ENCODE measurements around the gene SULT1A3.
"Not testable (repeated sequence)": the region's sequence is repeated elsewhere in the genome, so short reads cannot be mapped to it uniquely, and the experiment has no call there.

Gene SULT1A3

DNA sequence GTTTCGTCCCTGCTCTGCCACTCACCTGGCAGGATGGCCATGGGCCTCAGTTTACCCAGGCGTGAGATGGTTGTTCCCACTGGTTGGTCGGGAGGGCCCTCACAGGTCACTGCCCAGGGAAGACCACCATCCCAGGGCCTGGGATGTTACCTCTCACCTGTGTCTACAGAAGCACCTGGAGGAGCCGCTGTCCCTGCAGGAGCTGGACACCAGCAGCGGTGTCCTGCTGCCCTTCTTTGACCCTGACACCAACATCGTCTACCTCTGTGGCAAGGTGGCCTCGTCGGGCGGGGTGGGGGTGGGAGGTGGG, 11.5 kb upstream of the SULT1A3 start:
- no peak for DNase-seq

DNA sequence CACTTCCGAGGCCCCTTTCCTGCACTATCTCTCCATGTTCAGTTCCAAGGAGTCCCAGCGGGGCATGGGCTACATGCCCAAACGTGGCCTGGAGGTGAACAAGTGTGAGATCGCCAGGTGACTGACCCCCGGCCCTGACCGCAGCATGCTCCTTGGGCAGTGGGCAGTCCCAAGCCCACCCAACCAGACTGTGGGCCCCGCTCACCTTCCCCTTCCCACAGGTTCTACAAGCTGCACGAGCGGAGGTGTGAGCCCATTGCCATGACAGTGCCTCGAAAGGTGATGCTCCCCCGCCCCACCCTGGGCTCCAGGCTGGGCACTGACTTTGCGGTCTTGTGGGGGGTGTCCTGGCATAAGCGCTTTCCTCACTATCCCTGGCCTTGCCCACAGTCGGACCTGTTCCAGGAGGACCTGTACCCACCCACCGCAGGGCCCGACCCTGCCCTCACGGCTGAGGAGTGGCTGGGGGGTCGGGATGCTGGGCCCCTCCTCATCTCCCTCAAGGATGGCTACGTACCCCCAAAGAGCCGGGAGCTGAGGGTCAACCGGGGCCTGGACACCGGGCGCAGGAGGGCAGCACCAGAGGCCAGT, 11.0 kb upstream of the SULT1A3 start:
- no peak for DNase-seq

DNA sequence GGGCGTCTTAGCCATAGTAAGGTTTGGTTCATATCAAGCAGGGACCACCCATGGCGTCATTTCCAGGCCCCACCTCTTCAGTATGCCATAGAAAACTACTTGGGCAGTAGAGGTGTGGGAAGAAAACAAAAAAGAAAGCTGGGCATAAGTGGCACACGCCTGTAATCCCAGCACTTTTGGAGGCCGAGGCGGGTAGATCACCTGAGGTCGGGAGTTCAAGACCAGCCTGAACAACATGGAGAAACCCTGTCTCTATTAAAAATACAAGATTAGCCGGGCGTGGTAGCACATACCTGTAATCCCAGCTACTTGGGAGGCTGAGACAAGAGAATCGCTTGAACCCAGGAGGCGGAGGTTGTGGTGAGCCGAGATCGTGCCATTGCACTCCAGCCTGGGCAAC, 7.9 kb upstream of the SULT1A3 start:
- DNase-seq = not testable (repeated sequence)

DNA sequence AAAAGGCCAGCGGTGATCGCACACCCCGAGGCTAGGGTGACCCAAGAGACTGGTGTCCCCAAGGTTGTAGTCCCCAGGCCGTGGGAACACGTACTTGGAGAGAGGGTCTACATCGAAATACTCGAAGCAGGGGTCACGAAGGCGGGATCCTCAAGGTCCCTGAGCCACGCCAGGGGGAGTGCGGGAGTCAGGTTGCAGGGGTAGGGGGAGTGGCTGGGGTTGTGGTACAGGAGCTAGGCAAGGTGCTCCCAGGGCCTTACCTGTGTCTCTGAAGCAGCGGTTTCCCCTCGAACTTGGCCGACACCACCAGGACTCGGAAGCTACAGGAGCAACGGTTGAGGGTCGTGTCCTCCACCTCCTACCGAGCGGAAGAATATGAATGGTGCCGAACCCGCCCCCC, 6.0 kb upstream of the SULT1A3 start:
- DNase-seq = not testable (repeated sequence)

DNA sequence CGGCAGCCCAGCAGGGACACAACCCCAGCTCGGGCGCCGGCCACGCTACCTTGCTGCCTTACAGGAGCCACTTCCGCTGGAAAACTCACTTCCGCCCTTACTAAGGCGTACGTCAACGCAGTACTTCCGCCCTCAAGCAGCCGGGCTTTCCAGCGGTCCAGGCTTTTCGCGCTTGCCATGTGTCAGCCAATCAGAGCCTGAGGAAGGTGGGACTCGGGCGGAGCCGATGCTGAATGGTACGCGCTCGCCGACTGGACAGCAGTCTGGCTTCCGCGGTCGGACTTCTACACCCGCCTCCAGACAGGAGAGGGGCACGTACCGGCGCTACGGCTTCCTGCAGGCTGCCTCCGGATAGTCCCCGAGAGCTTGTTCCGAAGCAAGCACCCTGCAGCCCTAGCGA, 5.4 kb upstream of the SULT1A3 start, which contains the start of the genes BOLA2B and SLX1A:
BOLA2B (minus strand) TSS at position 52 of the 400 bp plus-strand sequence. CDS start 71 bp downstream, outside the sequence.
SLX1A (plus strand) TSS at position 261 of the 400 bp plus-strand sequence. CDS start 210 bp downstream, outside the sequence.
- not testable (repeated sequence) for DNase-seq

DNA sequence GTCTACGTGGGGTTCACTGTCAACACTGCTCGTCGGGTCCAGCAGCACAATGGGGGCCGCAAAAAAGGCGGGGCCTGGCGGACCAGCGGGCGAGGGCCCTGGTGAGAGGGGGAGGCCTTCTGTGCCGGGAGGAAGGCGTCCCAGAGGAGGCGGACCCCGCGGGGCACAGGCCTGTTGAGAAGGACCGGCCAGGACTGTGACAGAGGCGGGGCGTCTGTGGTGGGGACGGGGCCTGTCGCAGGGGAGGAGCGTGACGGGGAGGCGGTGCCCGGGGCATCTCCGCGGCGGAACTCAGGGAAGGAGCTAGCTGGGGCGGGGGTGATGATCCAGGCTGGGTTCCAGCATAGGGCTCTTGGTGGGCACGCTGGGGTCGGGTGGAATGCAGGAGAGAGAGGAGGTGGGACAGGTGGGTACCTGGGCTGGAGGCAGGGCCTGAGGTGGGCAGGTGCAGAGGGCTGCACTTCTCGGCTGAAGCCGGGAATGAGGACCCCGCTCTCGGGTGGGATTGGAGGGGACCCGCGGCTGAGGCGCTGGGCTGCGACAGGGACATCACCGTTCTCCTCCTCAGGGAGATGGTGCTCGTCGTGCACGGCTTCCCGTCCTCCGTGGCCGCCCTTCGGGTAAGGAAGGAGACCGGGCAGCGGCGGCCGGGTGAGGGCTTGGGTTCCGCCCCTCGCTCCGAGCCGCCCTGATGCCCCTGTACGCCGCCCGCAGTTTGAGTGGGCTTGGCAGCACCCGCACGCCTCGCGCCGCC, 4.7 kb upstream of the SULT1A3 start:
- not testable (repeated sequence) for DNase-seq

DNA sequence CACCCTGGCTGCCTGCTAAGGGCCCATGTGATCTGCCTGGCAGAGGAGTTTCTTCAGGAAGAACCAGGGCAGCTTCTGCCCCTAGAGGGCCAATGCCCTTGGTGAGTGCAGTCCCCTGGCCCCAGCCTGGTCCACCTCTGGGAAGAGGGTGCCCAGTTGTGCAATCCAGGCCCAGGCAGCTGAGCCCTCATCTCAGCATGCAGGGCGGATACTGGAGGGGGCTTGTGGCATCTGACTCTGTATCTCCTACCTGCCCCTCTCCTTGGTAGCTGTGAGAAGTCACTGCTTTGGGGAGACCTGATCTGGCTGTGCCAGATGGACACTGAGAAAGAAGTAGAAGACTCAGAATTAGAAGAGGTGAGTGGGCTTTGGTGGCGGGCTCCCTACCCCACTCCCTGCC, 2.1 kb upstream of the SULT1A3 start:
- not testable (repeated sequence) for DNase-seq

DNA sequence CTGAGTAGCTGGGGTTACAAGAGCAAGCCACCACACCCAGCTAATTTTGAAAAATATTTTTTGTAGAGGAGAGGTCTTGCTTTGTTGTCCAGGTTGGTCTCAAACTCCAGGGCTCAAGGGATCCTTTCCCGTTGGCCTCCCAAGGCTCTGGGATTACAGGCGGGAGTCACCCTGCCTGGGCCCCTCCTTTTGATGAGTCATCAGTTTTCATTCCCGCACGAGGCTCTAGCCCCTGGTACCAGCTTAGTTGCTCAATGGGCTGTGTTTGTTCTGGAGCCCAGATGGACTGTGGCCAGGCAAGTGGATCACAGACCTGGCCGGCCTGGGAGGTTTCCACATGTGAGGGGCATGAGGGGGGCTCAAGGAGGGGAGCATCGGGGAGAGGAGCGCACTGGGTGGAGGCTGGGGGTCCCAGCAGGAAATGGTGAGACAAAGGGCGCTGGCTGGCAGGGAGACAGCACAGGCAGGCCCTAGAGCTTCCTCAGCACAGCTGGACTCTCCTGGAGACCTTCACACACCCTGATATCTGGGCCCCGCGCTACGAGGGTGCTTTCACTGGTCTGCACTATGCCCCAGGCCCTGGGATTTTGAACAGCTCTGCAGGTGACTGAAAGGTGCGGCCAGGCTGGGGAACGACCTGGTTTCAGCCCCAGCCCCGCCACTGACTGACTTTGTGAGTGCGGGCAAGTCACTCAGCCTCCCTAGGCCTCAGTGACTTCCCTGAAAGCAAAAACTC, 721 bp downstream of the SULT1A3 start:
- DNase-seq = not testable (repeated sequence)

DNA sequence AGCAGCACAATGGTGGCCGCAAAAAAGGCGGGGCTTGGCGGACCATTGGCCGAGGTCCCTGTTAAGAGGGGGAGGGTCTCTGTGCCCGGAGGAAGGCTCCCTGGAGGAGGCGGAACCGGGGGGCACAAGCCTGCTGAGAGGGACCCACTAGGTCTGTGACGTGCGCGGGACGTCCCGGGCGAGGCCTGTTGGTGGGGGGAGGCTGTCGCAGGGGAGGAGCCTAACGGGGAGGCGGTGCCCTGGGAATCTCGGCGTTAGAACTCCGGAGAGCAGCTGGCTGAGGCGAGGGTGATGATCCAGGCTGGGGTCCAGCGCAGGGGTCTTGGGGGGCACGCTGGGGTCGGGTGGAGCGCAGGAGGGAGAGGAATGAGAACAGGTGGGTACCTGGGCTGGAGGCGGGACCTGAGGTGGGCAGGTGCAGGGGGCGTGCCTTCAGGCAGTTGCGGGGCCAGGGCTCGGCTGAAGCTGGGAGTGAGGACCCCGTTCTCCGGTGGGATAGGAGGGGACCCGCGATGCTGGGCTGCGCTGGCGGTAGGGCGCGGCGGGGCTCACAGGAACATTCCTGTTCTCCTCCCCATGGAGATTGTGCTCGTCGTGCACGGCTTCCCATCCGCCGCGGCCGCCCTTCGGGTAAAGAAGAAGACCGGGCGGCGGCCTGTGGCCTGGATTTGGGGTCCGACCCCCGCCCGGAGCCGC, 6.6 kb downstream of the SULT1A3 start:
- DNase-seq = not testable (repeated sequence)

DNA sequence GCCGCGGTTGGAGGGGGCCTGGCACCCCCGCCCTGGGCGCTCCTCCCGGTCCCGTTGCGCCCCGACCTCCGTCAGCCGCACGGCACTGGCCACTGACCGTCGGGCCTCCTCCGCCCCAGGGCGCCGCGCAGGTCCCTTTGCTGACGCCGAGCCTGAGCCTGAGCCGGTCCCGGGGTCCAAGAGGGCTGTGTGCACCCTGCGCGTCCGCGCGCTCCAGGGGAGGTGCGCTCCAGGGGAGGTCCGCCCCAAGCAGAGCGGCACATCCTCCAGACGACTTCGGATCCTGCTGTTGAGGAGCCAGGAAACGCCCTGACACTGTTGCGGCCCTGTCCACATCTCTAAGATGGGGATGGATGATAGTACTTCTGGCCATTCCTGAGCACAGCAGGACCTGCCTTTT, 7.2 kb downstream of the SULT1A3 start:
- not testable (repeated sequence) for DNase-seq

DNA sequence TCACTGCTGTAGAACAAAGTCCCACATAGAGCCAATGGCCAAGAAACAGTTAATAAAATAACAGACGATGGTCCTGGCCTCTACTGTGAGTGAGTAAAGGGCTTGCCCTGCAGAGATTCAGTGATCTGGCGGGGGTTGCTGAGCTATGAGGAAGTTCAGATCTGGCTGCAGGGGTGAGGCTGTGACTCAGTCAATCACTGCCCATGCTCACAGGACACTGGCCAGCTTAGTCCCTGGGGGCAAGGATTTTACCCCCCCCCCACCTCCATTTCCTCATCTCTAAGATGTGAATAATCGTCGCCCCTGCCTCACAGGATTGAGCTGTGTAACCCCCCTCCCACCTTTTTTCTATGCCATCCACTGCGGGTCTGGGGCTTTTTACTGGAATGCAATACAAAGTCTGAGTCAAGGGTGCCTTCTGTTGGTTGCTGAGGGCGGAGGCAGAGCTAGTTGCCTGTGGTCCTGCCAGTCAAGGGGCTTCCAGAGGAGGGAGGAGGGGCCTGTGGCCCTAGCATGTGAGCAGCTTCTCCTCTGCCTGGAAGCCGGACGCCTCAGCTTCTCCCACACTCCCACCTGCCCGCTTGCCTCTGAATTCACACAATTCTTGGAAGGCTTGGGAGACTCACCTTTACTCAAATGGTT, 8.1 kb downstream of the SULT1A3 start:
- DNase-seq = not testable (repeated sequence)

DNA sequence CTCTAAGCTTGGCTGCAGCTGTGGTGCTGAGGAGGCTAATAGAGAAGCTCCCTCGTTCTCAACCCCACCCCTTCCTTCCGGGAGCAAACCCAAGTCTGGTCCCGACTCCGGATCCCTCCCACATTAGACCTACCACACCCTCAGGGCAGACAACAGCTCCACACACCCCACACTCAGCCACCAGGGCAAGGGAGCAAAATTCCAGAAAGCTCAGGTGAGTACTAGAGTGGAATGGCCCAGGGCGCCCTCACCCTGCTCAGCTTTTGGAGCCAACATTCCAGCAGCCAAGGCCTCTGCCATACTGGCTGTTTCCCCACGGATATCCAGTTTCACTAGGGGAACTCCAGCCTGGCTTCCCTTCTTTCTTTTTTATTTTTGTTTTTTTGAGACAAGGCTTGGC, 10.0 kb downstream of the SULT1A3 start:
- not testable (repeated sequence) for DNase-seq

DNA sequence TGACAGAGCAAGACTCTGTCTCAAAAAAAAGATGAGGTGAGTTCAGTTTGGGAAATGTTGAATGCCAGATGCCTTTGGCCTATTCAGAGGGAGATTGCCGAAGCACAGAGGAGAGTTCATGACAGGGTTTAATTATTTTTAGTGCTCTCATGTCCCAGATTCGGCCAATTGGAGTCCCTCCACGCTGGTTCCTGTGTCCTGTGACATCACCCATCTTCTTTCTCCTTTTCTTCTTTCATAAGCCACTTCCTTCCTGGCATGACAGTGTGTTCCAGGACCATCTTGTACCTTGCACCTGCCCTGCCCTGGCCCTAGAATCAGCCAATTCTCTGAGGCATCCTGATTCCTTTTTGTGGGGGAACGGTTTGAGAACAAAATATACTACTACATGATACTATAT, 12.4 kb downstream of the SULT1A3 start:
- DNase-seq = not testable (repeated sequence)

DNA sequence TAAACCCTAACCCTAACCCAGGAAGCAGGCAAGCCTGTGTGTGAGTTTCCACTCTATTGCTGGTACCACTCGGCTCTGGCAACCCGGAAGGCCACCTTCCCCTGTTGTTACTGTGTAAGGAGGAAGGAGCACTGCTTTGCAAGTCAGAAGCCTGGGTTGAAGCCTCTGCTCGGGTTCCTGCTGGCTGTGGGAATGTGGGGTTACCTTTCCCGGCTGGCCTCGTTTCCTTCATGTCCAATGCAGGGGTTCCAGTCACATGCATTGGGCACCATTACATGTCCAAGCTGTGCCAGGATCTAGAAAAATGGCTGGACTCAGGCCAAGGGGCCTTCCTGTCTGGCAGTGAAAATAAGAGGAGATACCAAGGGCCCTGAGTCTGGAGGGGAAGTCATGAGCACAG, 18.0 kb downstream of the SULT1A3 start:
- DNase-seq = not testable (repeated sequence)

DNA sequence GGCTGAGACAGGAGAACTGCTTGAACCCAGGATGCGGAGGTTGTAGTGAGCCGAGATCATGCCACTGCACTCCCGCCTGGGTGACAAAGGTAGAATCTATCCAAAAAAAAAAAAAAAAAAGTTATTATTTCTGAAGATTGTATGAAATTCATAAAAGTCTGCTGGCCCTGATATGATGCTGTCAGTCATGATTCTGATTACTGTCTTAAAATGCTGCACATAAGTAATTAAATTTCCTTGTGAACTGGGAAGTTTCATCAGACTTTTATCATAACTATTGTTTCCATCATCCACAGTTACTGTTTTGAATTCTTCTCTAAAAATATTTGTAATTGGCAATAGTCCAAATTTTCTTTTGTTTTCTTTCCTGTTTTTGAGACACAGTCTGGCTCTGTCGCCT, 49.3 kb downstream of the SULT1A3 start, which contains the start of gene NPIPB13:
NPIPB13 (minus strand) TSS at position 101 of the 400 bp plus-strand sequence. CDS start 2,906 bp downstream, outside the sequence.
- not testable (repeated sequence) for DNase-seq

All from retina (tissue), 1 donor.